Measurements from ENCODE around the gene LTBP1.

Gene LTBP1

GRCh38 chr2:32951672-32952071 lies 4.9 kb downstream of the LTBP1 start:
- Histone ChIP-seq H3K36me3 (ENCODE audit: insufficient read depth) (no peaks in the 10 kb centered on the region), H4K20me1 (ENCODE audit: insufficient read depth) (no peaks in the 10 kb centered on the region), H3K4me2 (no peak overlapping the region), H3K79me2 (ENCODE audit: insufficient read depth, low read depth) (no peaks in the 10 kb centered on the region), H3K27me3 (ENCODE audit: insufficient read depth, low read depth) (no peaks in the 10 kb centered on the region), H3K4me1 (ENCODE audit: low read depth, poor library complexity, severe bottlenecking) (peaks cover 13% of the 10 kb centered on the region), H2AFZ (ENCODE audit: low read depth) (no peak overlapping the region), H3K4me3 (IDR thresholded peaks at IDR 0.05; ENCODE audit: insufficient read depth, low read depth, low read length) (no peak overlapping the region), H3K9ac (no peak overlapping the region), H3K27ac (no peak overlapping the region)
- TF ChIP-seq, protein P1, sequence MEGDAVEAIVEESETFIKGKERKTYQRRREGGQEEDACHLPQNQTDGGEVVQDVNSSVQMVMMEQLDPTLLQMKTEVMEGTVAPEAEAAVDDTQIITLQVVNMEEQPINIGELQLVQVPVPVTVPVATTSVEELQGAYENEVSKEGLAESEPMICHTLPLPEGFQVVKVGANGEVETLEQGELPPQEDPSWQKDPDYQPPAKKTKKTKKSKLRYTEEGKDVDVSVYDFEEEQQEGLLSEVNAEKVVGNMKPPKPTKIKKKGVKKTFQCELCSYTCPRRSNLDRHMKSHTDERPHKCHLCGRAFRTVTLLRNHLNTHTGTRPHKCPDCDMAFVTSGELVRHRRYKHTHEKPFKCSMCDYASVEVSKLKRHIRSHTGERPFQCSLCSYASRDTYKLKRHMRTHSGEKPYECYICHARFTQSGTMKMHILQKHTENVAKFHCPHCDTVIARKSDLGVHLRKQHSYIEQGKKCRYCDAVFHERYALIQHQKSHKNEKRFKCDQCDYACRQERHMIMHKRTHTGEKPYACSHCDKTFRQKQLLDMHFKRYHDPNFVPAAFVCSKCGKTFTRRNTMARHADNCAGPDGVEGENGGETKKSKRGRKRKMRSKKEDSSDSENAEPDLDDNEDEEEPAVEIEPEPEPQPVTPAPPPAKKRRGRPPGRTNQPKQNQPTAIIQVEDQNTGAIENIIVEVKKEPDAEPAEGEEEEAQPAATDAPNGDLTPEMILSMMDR (conservative IDR thresholded peaks at IDR 0.05; ENCODE audit: low read depth, low read length), result no peak

- Histone ChIP-seq H3K79me2 (ENCODE audit: insufficient read depth, low read depth) (no peaks in the 10 kb centered on the region), H3K4me3 (IDR thresholded peaks at IDR 0.05; ENCODE audit: insufficient read depth, low read depth, low read length) (no peak overlapping the region)
- TF ChIP-seq, protein P1 (conservative IDR thresholded peaks at IDR 0.05; ENCODE audit: low read depth, low read length), result no peak
These were observed 6.2 kb downstream of the LTBP1 start for GRCh38 chr2:32952761-32953476.

GRCh38 chr2:32954206-32954605 lies 7.5 kb downstream of the LTBP1 start:
- no peak overlapping the region for H3K27ac ChIP-seq
- H3K36me3 ChIP-seq (ENCODE audit: insufficient read depth), result no peaks in the 10 kb centered on the region
- H3K4me3 ChIP-seq (IDR thresholded peaks at IDR 0.05; ENCODE audit: insufficient read depth, low read depth, low read length), result no peak overlapping the region
- H3K79me2 ChIP-seq (ENCODE audit: insufficient read depth, low read depth), result no peaks in the 10 kb centered on the region
- no peak overlapping the region for H3K9ac ChIP-seq
- peaks cover 4% of the 10 kb centered on the region for H3K4me1 ChIP-seq (ENCODE audit: low read depth, poor library complexity, severe bottlenecking)
- no peaks in the 10 kb centered on the region for H3K27me3 ChIP-seq (ENCODE audit: insufficient read depth, low read depth)
- no peak overlapping the region for H2AFZ ChIP-seq (ENCODE audit: low read depth)
- TF ChIP-seq, protein P1 (conservative IDR thresholded peaks at IDR 0.05; ENCODE audit: low read depth, low read length), result no peak
- no peak overlapping the region for H3K4me2 ChIP-seq
- no peaks in the 10 kb centered on the region for H4K20me1 ChIP-seq (ENCODE audit: insufficient read depth)

More at GRCh38 chr2:32952761-32953476, 6.2 kb downstream of the LTBP1 start:
- Histone ChIP-seq H3K36me3 (ENCODE audit: insufficient read depth) (no peaks in the 10 kb centered on the region), H3K4me1 (ENCODE audit: low read depth, poor library complexity, severe bottlenecking) (peaks cover 13% of the 10 kb centered on the region), H3K27me3 (ENCODE audit: insufficient read depth, low read depth) (no peaks in the 10 kb centered on the region), H3K9ac (no peak overlapping the region), H4K20me1 (ENCODE audit: insufficient read depth) (no peaks in the 10 kb centered on the region), H2AFZ (ENCODE audit: low read depth) (no peak overlapping the region), H3K27ac (no peak overlapping the region), H3K4me2 (no peak overlapping the region)

DNA sequence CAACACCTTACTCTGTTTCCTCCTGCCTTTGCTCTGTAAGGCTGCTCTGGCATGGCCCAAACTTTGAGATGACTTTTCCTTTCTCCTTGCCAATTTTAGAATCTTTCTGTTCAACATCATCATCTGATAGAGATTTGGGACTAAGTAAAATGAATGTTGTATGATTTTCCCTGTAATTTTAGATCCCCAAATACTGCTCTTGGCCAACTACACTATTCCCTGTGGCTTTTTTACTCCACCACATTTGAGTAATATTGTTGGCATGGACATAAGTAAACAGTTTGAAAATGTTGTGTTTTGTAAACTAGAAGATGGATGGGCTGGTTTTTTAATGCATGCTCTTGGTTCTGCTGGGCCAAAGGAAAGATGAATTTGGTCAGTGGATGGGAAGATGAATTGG lies 12.1 kb downstream of the LTBP1 start:
- H3K36me3 ChIP-seq (ENCODE audit: insufficient read depth), result no peaks in the 10 kb centered on the region

More for the DNA sequence above, 12.1 kb downstream of the LTBP1 start:
- Histone ChIP-seq H3K4me1 (ENCODE audit: low read depth, poor library complexity, severe bottlenecking) (no peaks in the 10 kb centered on the region), H3K79me2 (ENCODE audit: insufficient read depth, low read depth) (no peaks in the 10 kb centered on the region), H2AFZ (ENCODE audit: low read depth) (no peak overlapping the region), H3K4me2 (no peak overlapping the region), H3K27ac (no peak overlapping the region), H3K9ac (no peak overlapping the region), H4K20me1 (ENCODE audit: insufficient read depth) (no peaks in the 10 kb centered on the region), H3K27me3 (ENCODE audit: insufficient read depth, low read depth) (no peaks in the 10 kb centered on the region), H3K4me3 (IDR thresholded peaks at IDR 0.05; ENCODE audit: insufficient read depth, low read depth, low read length) (no peak overlapping the region)
- TF ChIP-seq, protein P1 (conservative IDR thresholded peaks at IDR 0.05; ENCODE audit: low read depth, low read length), result no peak

Data from KMS-11 (cell line).